Measurements from ENCODE around the gene ULK3. TPM values are rescaled to one million over a fixed set of nuclear protein-coding genes. Genes with fewer than 3 reads are reported as not detected.

ULK3 gene
- total RNA-seq, 1 experiment from 2014 or later = 48.4 TPM

DNA sequence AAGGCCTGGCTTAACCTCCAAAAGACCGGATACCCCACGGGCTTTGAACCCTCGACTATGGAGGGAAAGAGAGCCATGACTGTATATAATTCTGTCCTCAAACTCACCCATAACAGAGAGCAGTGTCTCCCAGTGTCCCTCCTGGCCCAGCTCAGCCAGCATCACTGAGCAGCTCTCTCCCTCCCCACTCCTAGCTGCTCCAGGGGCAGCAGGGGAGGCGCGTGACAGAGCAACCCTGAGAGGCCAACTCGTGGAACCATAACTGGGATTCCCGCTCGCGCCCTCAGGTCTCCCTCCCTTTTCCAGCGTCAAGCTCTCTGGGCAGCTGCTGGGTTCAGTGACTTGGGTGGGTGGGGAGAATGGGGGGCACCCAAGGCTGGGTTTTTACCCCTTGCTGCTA, 17.1 kb downstream of the ULK3 start (continued):
- TF ChIP-seq, protein P1, sequence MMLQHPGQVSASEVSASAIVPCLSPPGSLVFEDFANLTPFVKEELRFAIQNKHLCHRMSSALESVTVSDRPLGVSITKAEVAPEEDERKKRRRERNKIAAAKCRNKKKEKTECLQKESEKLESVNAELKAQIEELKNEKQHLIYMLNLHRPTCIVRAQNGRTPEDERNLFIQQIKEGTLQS (IDR thresholded peaks at IDR 0.05) = no peak
- no peak for TF ChIP-seq EZH2phosphoT487 (IDR thresholded peaks at IDR 0.05; ENCODE audit: borderline replicate concordance)
- TF ChIP-seq SRF (IDR thresholded peaks at IDR 0.05; ENCODE audit: low read depth) = no peak
- TF ChIP-seq POLR2AphosphoS5 (IDR thresholded peaks at IDR 0.05; ENCODE audit: low read depth, low read length) = no peak

DNA sequence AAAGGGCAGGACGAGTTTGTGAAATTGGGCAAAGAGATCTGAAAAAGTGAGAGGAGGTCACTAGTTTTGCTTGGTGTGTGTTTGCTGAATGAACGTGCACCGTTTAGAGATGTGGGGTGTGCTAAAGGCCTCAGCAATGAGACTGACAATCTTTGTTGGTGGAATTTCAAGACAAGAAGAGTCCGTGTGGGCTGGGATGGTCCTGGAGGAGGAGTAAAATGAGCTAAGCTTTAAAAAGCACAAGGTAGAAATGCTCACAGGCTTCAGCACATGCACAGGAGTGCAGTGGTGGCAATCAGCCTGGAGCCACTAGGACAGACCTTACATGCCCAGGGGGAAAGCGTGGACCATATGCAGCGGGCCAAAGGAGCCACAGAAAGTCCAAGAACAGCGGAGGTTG, 18.0 kb downstream of the ULK3 start:
- DNase-seq (ENCODE audit: low read depth, low spot score) (no peak), ATAC-seq (no peak)
- Histone ChIP-seq H3K9ac (ENCODE audit: low read length) (no peak overlapping the region), H3K36me3 (ENCODE audit: control insufficient read depth in 1 of 2, insufficient read depth in 2 of 2, low read length in 2 of 2) (no peaks in the 10 kb centered on the region), H3K4me3 (replicated peaks in 1 of 2; ENCODE audit: low read depth in 1 of 2, low read length in 2 of 2) (no peak overlapping the region), H3K4me2 (ENCODE audit: low read length) (no peak overlapping the region), H3K27ac (ENCODE audit: low read depth, low read length) (no peak overlapping the region), H2AFZ (ENCODE audit: low read depth, low read length, poor library complexity, severe bottlenecking) (no peak overlapping the region), H3K4me1 (ENCODE audit: control insufficient read depth in 1 of 2, insufficient read depth in 2 of 2, low read length in 2 of 2) (no peaks in the 10 kb centered on the region), H3K9me3 (ENCODE audit: control insufficient read depth in 1 of 2, insufficient read depth in 1 of 2, low read depth in 1 of 2, low read length in 2 of 2) (no peaks in the 10 kb centered on the region), H3K27me3 (ENCODE audit: insufficient read depth, low read length) (peaks cover 21% of the 10 kb centered on the region; the same call in 1 of the 2 replicates), H3K79me2 (ENCODE audit: insufficient read depth, low read length) (no peaks in the 10 kb centered on the region), H3K9me2 (ENCODE audit: insufficient read depth) (no peaks in the 10 kb centered on the region), H4K20me1 (ENCODE audit: insufficient read depth) (no peaks in the 10 kb centered on the region)
- TF ChIP-seq EGR1 (IDR thresholded peaks at IDR 0.05; ENCODE audit: low read depth) = no peak
- TF ChIP-seq SP1 (IDR thresholded peaks at IDR 0.05; ENCODE audit: low read depth) = no peak
- no peak for TF ChIP-seq CBX3 (IDR thresholded peaks at IDR 0.05; ENCODE audit: low read depth)
- TF ChIP-seq YY1 (IDR thresholded peaks at IDR 0.05; ENCODE audit: extremely low read depth, insufficient replicate concordance, low read depth, low read length) = no peak
- no peak for TF ChIP-seq RAD21 (IDR thresholded peaks at IDR 0.05; ENCODE audit: low read depth)
- TF ChIP-seq, protein P2, sequence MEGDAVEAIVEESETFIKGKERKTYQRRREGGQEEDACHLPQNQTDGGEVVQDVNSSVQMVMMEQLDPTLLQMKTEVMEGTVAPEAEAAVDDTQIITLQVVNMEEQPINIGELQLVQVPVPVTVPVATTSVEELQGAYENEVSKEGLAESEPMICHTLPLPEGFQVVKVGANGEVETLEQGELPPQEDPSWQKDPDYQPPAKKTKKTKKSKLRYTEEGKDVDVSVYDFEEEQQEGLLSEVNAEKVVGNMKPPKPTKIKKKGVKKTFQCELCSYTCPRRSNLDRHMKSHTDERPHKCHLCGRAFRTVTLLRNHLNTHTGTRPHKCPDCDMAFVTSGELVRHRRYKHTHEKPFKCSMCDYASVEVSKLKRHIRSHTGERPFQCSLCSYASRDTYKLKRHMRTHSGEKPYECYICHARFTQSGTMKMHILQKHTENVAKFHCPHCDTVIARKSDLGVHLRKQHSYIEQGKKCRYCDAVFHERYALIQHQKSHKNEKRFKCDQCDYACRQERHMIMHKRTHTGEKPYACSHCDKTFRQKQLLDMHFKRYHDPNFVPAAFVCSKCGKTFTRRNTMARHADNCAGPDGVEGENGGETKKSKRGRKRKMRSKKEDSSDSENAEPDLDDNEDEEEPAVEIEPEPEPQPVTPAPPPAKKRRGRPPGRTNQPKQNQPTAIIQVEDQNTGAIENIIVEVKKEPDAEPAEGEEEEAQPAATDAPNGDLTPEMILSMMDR (IDR thresholded peaks at IDR 0.05 in 2 of 3, conservative IDR thresholded peaks at IDR 0.05 in 1 of 3; ENCODE audit: borderline replicate concordance in 1 of 3, insufficient read depth in 1 of 3, low read depth in 2 of 3, low read length in 2 of 3) = no peak
- ChIA-PET RAD21 (ENCODE audit: low non-redundant PET in 1 of 2, low total read pairs in 2 of 2, uncharacterized antibody in 2 of 2, unreplicated experiment in 2 of 2) (no interaction called here), CTCF (interaction anchor here (1.4 kb wide), 1 partner anchor 11 kb away, joined by 3 read pairs; no protein-coding TSS in a partner anchor), POLR2A (no interaction called here)
- no TSS peak for BruUV-seq (replicated peaks)
- intact Hi-C loops (cut with micrococcal nuclease) = no loop called here
